Kidney (tissue), 14 donors: ENCODE measurements around the gene XRCC6. TPM values are rescaled to one million over a fixed set of nuclear protein-coding genes. Genes with fewer than 3 reads are reported as not detected.

Experiments used
- DNase-seq, 5 donors: peaks; one replicate each; pipeline ENCODE4 v3.0.0-alpha.2; 2013 to 2020
- FAIRE-seq: peaks from 2 replicates; lab custom pipeline; 2012; peaks lifted over from hg19 to GRCh38; lab: Jason Lieb, UNC
- H3K27ac ChIP-seq, 2 donors: one replicate each; pipeline ENCODE4 v1.7.0; 2013; ENCODE audit warnings: low read depth in 2 of 2, low read length in 2 of 2, inconsistent platforms in 1 of 2
- H3K27me3 ChIP-seq: one replicate; pipeline ENCODE4 v1.7.1; 2013; ENCODE audit warnings: low read length, inconsistent platforms; ENCODE audit not compliant: control insufficient read depth, insufficient read depth
- H3K36me3 ChIP-seq, 3 donors: one replicate each; pipeline versions ENCODE4 v1.7.0 to v1.7.1; 2013; ENCODE audit warnings: low read length in 3 of 3, control low read depth in 1 of 3, inconsistent platforms in 1 of 3; ENCODE audit not compliant: insufficient read depth in 3 of 3, control insufficient read depth in 2 of 3
- H3K4me1 ChIP-seq, 3 donors: one replicate each; pipeline versions ENCODE4 v1.7.0 to v1.7.1; 2013; ENCODE audit warnings: low read length in 3 of 3, inconsistent platforms in 1 of 3, low read depth in 1 of 3; ENCODE audit not compliant: control insufficient read depth in 2 of 3, insufficient read depth in 2 of 3
- H3K4me3 ChIP-seq, 3 donors: one replicate each; pipeline versions ENCODE4 v1.7.0 to v1.8.1; 2013; ENCODE audit warnings: low read length in 3 of 3, control low read depth in 1 of 3, inconsistent platforms in 1 of 3
- H3K9ac ChIP-seq, 3 donors: one replicate each; pipeline versions ENCODE4 v1.7.0 to v1.7.1; 2013; ENCODE audit warnings: low read length in 3 of 3, control low read depth in 1 of 3, inconsistent platforms in 1 of 3
- H3K9me3 ChIP-seq, 3 donors: one replicate each; pipeline versions ENCODE4 v1.7.0 to v1.7.1; 2013; ENCODE audit warnings: low read length in 3 of 3, control low read depth in 1 of 3, inconsistent platforms in 1 of 3; ENCODE audit not compliant: control insufficient read depth in 2 of 3, insufficient read depth in 1 of 3
- CTCF ChIP-seq: IDR thresholded peaks from 3 replicates; pipeline ENCODE4 v1.5.1; 2012; ENCODE audit warnings: mild to moderate bottlenecking, moderate library complexity, borderline replicate concordance; ENCODE audit not compliant: insufficient read depth; ENCODE audit errors: extremely low read depth
- intact Hi-C: fragments of 100-400 bp; cut with DNase I; formaldehyde crosslinking; loops from one replicate; pipeline ENCODE4 v1.11.1; 2022
- polyA plus RNA-seq: library from polyadenylated mRNA; stranded (reverse); fragments of 350-450 nt; fragmentation: Illumina TruSeq; extraction: RNeasy Lipid Tissue Mini Kit (QIAGEN cat#74804); gene quantifications from one replicate; pipeline ENCODE4 v1.2.3, GENCODE V29; 2014; ENCODE audit warnings: low read depth, low replicate concordance; ENCODE audit not compliant: insufficient read depth
- total RNA-seq: library from RNA; stranded (reverse); fragmentation: NEBNext Ultra II Directional; extraction: Animal tissue kit (Norgen Biotek cat#: 25700); gene quantifications from one replicate; pipeline ENCODE4 v1.2.1, GENCODE V29; 2021
- donor health status: control.
- donor health status: control.
- donor health status: control.
- donor health status: control.
- donor health status: control.
- donor health status: DM: yes; HTN: yes; CAD: no.
- donor health status: Normal renal cell carcinoma (clear cell type).

XRCC6 gene
- total and polyA plus RNA-seq, 2 donors from 2014 or later = 168 to 183 TPM

GRCh38 chr22:41642331-41643110, 21.4 kb downstream of the XRCC6 start:
- no peak for TF ChIP-seq CTCF
- H3K9ac ChIP-seq = no peak overlapping the region
- intact Hi-C loops = no loop called here
- no peaks in the 10 kb centered on the region for H3K4me1 ChIP-seq
- no peak overlapping the region for H3K4me3 ChIP-seq
- DNase-seq = no peak
- no peaks in the 10 kb centered on the region for H3K9me3 ChIP-seq
- H3K36me3 ChIP-seq = peaks cover 13 to 52% (median 27%) of the 10 kb centered on the region in 3 donors
- no peaks in the 10 kb centered on the region for H3K27me3 ChIP-seq
- FAIRE-seq = no peak
- H3K27ac ChIP-seq = no peak overlapping the region

GRCh38 chr22:41647771-41648170, 26.7 kb downstream of the XRCC6 start:
- peaks cover 10 to 57% (median 20%) of the 10 kb centered on the region in 3 donors for H3K36me3 ChIP-seq
- H3K27ac ChIP-seq = no peak overlapping the region
- H3K4me3 ChIP-seq = no peak overlapping the region
- intact Hi-C loops = no loop called here
- FAIRE-seq (no peak), DNase-seq (no peak)
- H3K27me3 ChIP-seq = no peaks in the 10 kb centered on the region
- H3K9ac ChIP-seq = no peak overlapping the region
- TF ChIP-seq CTCF = no peak
- H3K4me1 ChIP-seq = no peaks in the 10 kb centered on the region
- H3K9me3 ChIP-seq = no peaks in the 10 kb centered on the region

- H3K9ac ChIP-seq = no peak overlapping the region
- DNase-seq = no peak
- H3K36me3 ChIP-seq = peaks cover 10 to 56% (median 23%) of the 10 kb centered on the region in 3 donors
- H3K27ac ChIP-seq = no peak overlapping the region
- no peak for TF ChIP-seq CTCF
- no peak overlapping the region for H3K4me3 ChIP-seq
- no peaks in the 10 kb centered on the region for H3K4me1 ChIP-seq
- no peaks in the 10 kb centered on the region for H3K27me3 ChIP-seq
- intact Hi-C loops = no loop called here
- no peaks in the 10 kb centered on the region for H3K9me3 ChIP-seq
- no peak for FAIRE-seq
Observed at GRCh38 chr22:41648432-41648831, 27.3 kb downstream of the XRCC6 start.
